Rectal smooth muscle tissue (tissue), 1 donor: Measurements from ENCODE around the gene DAPK2.

ENCODE experiments used
- H3K27ac ChIP-seq: one replicate; pipeline ENCODE4 v1.7.0; 2013; ENCODE audit warnings: low read depth, low read length, inconsistent platforms
- H3K27me3 ChIP-seq: one replicate; pipeline ENCODE4 v1.7.0; 2013; ENCODE audit warnings: low read length; ENCODE audit not compliant: control insufficient read depth, insufficient read depth
- H3K36me3 ChIP-seq: one replicate; pipeline ENCODE4 v1.7.0; 2013; ENCODE audit warnings: low read length; ENCODE audit not compliant: control insufficient read depth, insufficient read depth
- H3K4me1 ChIP-seq: one replicate; pipeline ENCODE4 v1.7.0; 2013; ENCODE audit warnings: low read length; ENCODE audit not compliant: control insufficient read depth, insufficient read depth
- H3K4me3 ChIP-seq: one replicate; pipeline ENCODE4 v1.7.0; 2013; ENCODE audit warnings: low read length
- H3K9ac ChIP-seq: one replicate; pipeline ENCODE4 v1.7.0; 2013; ENCODE audit warnings: low read length

DAPK2 gene

GRCh38 chr15:64011736-64012135 lies 34.5 kb downstream of the DAPK2 start:
- Histone ChIP-seq H3K4me3 (no peak overlapping the region), H3K27me3 (no peaks in the 10 kb centered on the region), H3K9ac (no peak overlapping the region), H3K36me3 (no peaks in the 10 kb centered on the region), H3K27ac (no peak overlapping the region), H3K4me1 (no peaks in the 10 kb centered on the region)

GRCh38 chr15:64010719-64011118 lies 35.6 kb downstream of the DAPK2 start:
- no peak overlapping the region for H3K9ac ChIP-seq
- H3K27me3 ChIP-seq: no peaks in the 10 kb centered on the region
- no peaks in the 10 kb centered on the region for H3K4me1 ChIP-seq
- H3K4me3 ChIP-seq: no peak overlapping the region
- no peak overlapping the region for H3K27ac ChIP-seq
- no peaks in the 10 kb centered on the region for H3K36me3 ChIP-seq

GRCh38 chr15:64009798-64010261 lies 36.5 kb downstream of the DAPK2 start:
- H3K9ac ChIP-seq: no peak overlapping the region
- H3K27ac ChIP-seq: no peak overlapping the region

GRCh38 chr15:64009241-64009640 lies 37.0 kb downstream of the DAPK2 start:
- Histone ChIP-seq H3K4me3 (no peak overlapping the region), H3K27me3 (no peaks in the 10 kb centered on the region), H3K9ac (no peak overlapping the region), H3K27ac (no peak overlapping the region), H3K4me1 (no peaks in the 10 kb centered on the region), H3K36me3 (no peaks in the 10 kb centered on the region)

More at GRCh38 chr15:64009798-64010261, 36.5 kb downstream of the DAPK2 start:
- Histone ChIP-seq H3K4me3 (no peak overlapping the region), H3K27me3 (no peaks in the 10 kb centered on the region), H3K36me3 (no peaks in the 10 kb centered on the region), H3K4me1 (no peaks in the 10 kb centered on the region)

GRCh38 chr15:64008177-64008576 lies 38.1 kb downstream of the DAPK2 start:
- Histone ChIP-seq H3K27me3 (no peaks in the 10 kb centered on the region), H3K4me3 (no peak overlapping the region), H3K4me1 (no peaks in the 10 kb centered on the region), H3K27ac (no peak overlapping the region), H3K36me3 (no peaks in the 10 kb centered on the region), H3K9ac (no peak overlapping the region)

- Histone ChIP-seq H3K4me3 (no peak overlapping the region), H3K36me3 (no peaks in the 10 kb centered on the region), H3K27me3 (no peaks in the 10 kb centered on the region), H3K9ac (no peak overlapping the region), H3K27ac (no peak overlapping the region), H3K4me1 (no peaks in the 10 kb centered on the region)
These were observed 39.6 kb downstream of the DAPK2 start for GRCh38 chr15:64006642-64007041.

GRCh38 chr15:64004587-64004986 lies 41.7 kb downstream of the DAPK2 start:
- no peaks in the 10 kb centered on the region for H3K4me1 ChIP-seq
- no peak overlapping the region for H3K4me3 ChIP-seq
- H3K9ac ChIP-seq: no peak overlapping the region
- H3K27me3 ChIP-seq: no peaks in the 10 kb centered on the region
- H3K27ac ChIP-seq: no peak overlapping the region
- H3K36me3 ChIP-seq: no peaks in the 10 kb centered on the region

- Histone ChIP-seq H3K4me1 (no peaks in the 10 kb centered on the region), H3K27me3 (no peaks in the 10 kb centered on the region), H3K9ac (no peak overlapping the region), H3K36me3 (no peaks in the 10 kb centered on the region), H3K27ac (no peak overlapping the region), H3K4me3 (no peak overlapping the region)
These were observed 42.2 kb downstream of the DAPK2 start for GRCh38 chr15:64004056-64004455.

GRCh38 chr15:64003182-64003581 lies 43.1 kb downstream of the DAPK2 start:
- Histone ChIP-seq H3K4me3 (no peak overlapping the region), H3K4me1 (no peaks in the 10 kb centered on the region), H3K27ac (no peak overlapping the region), H3K9ac (no peak overlapping the region), H3K27me3 (no peaks in the 10 kb centered on the region), H3K36me3 (no peaks in the 10 kb centered on the region)

- no peaks in the 10 kb centered on the region for H3K4me1 ChIP-seq
These were observed 45.1 kb downstream of the DAPK2 start for GRCh38 chr15:64001148-64001547.

GRCh38 chr15:64000183-64000951 lies 45.9 kb downstream of the DAPK2 start:
- H3K9ac ChIP-seq: no peak overlapping the region
- no peak overlapping the region for H3K27ac ChIP-seq
- no peaks in the 10 kb centered on the region for H3K36me3 ChIP-seq
- no peak overlapping the region for H3K4me3 ChIP-seq
- no peaks in the 10 kb centered on the region for H3K27me3 ChIP-seq
- no peaks in the 10 kb centered on the region for H3K4me1 ChIP-seq

More at GRCh38 chr15:64001148-64001547, 45.1 kb downstream of the DAPK2 start:
- Histone ChIP-seq H3K9ac (no peak overlapping the region), H3K36me3 (no peaks in the 10 kb centered on the region), H3K4me3 (no peak overlapping the region), H3K27me3 (no peaks in the 10 kb centered on the region), H3K27ac (no peak overlapping the region)

GRCh38 chr15:63999177-63999576 lies 47.1 kb downstream of the DAPK2 start:
- no peak overlapping the region for H3K9ac ChIP-seq
- H3K36me3 ChIP-seq: no peaks in the 10 kb centered on the region
- H3K27me3 ChIP-seq: no peaks in the 10 kb centered on the region
- no peak overlapping the region for H3K27ac ChIP-seq
- no peak overlapping the region for H3K4me3 ChIP-seq
- no peaks in the 10 kb centered on the region for H3K4me1 ChIP-seq

- Histone ChIP-seq H3K9ac (no peak overlapping the region), H3K36me3 (no peaks in the 10 kb centered on the region), H3K4me1 (no peaks in the 10 kb centered on the region), H3K27ac (no peak overlapping the region), H3K27me3 (no peaks in the 10 kb centered on the region), H3K4me3 (no peak overlapping the region)
These were observed 47.8 kb downstream of the DAPK2 start for GRCh38 chr15:63998489-63998888.
